ENCODE data around the gene ASS1.
"Not testable (repeated sequence)": the region's sequence is repeated elsewhere in the genome, so short reads cannot be mapped to it uniquely, and the experiment has no call there.

Gene ASS1

DNA sequence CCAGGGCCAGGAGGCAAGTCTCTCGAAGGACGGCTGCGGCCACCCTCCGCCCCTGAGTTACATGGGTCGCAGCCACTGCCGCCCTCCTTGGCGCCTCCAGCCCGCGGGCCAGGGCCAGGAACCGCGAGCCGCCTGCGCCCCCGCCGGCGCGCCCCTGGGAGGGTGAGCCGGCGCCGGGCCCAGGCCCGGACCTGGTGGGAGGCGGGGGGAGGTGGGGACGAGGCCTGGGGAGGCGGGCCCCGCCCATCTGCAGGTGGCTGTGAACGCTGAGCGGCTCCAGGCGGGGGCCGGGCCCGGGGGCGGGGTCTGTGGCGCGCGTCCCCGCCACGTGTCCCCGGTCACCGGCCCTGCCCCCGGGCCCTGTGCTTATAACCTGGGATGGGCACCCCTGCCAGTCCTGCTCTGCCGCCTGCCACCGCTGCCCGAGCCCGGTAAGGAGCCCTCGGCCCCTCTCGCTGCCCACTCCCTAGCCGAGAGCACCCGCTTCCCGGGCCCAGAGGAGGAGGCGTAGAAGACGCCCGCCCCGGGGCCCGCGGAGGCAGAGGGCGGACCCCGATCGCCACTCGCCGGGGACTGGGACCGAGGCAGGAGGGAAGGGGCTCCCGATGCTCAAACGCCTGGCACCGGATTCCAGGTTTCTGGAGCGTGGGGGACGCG is at the start of gene ASS1:
TSS of gene ASS1 (plus strand) at position 397 of the 657 bp plus-strand sequence. CDS start 7,268 bp downstream, outside the sequence.
- DNase-seq (ENCODE audit: low read depth in 2 of 2), result peak; percentile 22 to 31

DNA sequence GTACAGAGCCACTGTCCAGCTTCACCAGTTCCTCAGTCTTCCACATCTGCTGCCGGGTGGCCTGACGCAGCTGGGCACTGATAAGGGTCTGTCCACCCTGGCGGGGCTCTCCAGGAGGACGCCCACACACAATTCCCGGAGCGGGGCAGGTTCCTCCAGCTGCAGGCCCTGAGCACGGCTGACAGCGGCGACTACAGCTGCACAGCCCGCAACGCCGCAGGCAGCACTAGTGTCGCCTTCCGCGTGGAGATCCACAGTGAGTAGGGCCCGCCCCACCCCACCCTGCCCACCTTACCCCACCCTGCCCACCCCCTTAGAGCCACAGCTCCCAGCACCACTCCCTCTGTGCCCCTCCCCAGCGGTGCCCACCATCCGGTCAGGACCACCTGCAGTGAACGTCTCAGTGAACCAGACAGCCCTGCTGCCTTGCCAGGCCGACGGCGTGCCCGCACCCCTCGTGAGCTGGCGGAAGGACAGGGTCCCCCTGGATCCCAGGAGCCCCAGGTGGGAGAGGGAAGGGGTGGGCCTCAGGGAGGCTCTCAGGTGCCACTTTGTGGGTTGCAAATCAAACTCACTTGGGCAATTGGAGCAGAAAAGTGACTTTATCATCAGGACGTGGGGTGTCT is 48.8 kb upstream of the ASS1 start:
- DNase-seq (ENCODE audit: low read depth in 2 of 2), result no peak

DNA sequence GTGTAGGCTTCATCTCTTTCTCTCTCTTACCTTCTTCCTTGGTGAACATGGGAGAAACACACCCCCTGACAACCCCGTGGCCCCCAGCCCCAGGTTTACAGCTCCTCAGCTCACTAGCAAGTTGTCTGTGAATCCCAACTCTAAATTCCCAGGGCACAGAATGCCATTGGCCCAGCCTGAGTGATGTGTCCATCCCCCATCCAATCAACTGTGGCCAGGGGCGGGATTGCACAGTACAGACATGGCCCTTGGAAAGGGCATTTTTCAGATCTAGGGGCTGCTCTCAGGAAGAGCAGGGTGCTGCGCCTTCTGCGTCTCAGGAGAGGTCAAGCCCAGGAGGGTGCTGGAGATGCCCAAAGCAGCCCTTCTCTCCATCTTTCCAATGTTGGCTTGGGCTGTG is 48.2 kb upstream of the ASS1 start:
- DNase-seq (ENCODE audit: low read depth in 2 of 2), result no peak

DNA sequence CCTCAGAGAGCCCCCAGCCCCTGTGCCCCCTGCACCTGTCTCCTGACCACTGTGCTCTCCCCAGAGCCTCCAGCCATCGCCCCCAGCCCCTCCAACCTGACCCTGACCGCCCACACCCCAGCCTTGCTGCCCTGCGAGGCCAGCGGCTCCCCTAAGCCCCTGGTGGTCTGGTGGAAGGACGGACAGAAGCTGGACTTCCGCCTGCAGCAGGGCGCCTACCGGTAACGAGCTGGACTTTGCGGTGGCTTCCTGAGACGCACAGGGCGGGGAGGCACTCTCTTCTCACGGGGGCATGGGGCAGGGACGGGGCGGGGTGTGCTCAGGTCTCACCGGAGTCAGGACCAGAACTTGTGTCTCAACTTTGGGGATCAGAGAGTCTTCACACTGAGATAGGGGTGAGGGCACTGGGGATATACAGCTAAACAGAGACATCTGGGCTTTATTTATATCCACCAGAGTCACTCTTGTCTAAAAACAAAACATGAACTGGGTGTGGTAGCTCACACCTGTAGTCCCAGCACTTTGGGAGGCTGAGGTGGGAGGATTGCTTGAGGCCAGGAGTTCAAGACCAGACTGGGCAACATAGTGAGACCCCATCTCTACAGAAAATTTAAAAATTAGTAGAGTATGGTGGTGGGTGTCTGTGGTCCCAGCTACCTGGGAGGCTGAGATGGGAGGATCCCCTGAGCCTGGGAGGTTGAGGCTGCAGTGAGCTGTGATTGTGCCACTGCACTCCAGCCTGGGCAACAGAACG is 46.1 kb upstream of the ASS1 start:
- no peak for DNase-seq (ENCODE audit: low read depth in 2 of 2)

DNA sequence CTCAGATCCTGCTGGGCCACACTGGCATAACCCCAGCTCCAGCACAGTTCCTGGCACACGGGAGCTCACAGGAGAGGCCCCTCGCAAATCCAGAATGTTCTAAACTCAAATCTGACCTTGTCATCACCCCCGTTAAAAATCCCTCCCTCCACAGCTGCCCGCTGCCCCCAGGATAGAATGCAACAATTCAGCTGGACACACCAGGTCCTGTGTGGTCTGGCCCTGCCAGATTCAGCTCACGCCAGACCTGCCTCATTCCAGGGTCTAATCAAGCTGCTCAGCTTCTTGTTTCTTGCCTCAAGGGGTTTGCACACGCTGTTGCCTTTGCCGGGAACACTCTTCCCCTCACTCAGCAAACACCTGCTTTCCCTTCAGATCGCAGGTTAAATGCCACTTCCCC is 45.0 kb upstream of the ASS1 start:
- no peak for DNase-seq (ENCODE audit: low read depth in 2 of 2)

DNA sequence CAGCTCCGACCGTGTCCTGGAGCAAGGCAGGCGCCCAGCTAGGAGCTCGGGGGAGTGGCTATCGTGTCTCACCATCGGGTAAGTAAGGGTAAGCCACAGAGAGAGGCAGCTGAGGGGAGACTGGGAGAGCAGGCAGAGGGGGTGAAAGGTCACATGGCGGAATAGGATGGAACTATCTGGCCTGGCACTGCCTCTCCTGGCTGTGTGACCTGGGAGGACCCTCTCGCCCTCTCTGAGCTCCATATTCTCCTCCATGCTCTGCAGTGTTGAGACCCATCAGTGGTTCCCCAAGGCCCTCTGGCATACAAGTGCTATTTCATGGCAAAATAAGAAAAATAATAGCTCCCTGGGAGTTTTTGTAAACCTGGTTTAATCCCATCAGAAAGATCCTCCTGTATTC is 43.9 kb upstream of the ASS1 start:
- DNase-seq (ENCODE audit: low read depth in 2 of 2), result no peak

DNA sequence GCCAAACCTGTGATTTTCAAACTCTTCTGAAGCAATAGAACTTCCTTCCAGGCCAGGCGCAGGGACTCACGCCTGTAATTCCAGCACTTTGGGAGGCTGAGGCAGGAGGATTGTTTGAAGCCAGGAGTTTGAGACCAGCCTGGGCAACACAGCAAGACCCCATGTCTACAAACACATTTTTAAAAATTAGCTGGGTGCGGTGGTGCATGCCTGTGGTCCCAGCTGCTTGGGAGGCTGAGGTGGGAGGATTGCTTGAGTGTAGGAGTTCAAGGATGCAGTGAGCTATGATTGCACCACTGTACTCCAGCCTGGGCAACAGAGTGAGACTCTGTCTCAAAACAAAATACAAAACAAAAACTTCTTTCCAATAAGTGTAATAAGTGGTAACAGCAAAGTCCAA is 43.0 kb upstream of the ASS1 start:
- not testable (repeated sequence) for DNase-seq (ENCODE audit: low read depth in 2 of 2)

DNA sequence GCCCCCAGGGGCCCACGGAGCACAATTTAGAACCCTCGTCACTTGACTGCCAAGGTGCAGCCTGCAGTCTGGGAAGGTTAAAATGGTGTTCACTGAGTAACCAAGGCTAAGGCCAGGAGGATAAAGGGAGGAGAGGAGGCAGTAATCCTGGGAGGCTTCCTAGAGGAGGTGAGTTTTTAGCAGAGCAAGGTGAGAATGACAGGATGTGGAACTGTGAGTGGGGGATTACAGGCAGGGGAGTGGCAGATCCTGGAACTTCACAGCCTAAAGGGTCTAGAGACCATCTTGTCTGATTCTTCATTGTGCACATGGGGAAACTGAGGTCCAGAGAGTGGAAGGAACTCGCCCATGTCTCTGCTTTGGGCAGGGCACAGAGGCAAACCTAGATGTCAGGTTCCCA is 42.5 kb upstream of the ASS1 start:
- no peak for DNase-seq (ENCODE audit: low read depth in 2 of 2)

DNA sequence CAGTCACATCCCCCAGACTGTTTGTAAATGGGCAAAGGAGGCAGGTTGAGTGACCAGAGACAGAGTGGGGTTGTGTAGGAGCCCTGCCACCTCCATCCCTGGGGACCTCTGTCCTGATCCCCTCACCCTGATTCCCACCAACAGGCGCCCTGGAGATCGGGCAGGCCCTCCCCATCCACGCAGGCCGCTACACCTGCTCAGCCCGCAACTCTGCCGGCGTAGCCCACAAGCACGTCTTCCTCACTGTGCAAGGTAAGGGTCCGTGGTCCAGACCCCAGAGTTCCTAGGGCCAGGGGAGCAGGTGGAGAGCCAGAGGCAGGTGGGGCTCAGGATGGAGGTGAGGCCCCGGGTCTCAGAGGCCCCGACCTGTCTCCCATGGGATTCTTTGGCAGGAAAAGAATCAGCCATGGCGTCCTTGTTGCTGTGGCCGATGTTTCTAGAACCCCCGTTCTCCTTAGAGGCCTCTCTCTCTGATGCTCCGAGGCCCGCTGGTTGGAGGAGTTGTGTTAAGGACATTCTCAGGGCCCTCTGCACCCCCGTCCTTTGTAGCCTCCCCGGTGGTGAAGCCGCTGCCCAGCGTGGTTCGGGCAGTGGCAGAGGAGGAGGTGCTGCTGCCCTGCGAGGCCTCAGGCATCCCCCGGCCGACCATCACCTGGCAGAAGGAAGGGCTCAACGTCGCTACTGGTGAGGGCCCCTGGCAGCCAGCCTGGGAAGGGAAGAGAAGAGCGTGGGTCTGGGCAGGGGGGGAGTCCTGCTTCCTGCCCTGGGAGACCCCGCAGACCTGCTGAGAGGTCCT is 41.9 kb upstream of the ASS1 start:
- DNase-seq (ENCODE audit: low read depth in 2 of 2), result no peak

DNA sequence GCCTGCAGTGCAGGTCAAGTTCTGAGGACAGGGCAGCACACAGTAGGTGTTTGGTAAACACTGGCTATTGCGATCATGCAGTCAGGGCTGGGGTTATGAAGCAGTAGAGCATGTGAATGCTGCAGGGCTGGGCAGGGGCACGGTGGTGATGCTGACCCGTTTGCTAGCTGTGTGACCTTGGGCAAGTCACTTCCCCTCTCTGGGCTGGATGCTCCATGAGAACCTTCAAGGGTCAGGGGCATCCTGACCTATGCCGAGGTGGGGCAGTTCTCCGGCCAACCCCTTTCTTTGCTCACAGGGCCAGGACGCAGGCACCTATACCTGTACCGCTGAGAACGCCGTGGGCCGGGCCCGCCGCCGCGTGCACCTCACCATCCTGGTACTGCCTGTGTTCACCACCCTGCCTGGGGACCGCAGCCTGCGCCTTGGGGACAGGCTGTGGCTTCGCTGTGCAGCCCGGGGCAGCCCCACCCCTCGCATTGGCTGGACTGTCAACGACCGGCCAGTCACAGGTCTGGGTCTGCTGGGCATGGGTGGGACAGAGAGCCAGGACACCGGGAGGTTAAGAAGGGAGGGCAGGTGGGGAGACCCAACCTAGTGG is 39.0 kb upstream of the ASS1 start:
- DNase-seq (ENCODE audit: low read depth in 2 of 2), result no peak

DNA sequence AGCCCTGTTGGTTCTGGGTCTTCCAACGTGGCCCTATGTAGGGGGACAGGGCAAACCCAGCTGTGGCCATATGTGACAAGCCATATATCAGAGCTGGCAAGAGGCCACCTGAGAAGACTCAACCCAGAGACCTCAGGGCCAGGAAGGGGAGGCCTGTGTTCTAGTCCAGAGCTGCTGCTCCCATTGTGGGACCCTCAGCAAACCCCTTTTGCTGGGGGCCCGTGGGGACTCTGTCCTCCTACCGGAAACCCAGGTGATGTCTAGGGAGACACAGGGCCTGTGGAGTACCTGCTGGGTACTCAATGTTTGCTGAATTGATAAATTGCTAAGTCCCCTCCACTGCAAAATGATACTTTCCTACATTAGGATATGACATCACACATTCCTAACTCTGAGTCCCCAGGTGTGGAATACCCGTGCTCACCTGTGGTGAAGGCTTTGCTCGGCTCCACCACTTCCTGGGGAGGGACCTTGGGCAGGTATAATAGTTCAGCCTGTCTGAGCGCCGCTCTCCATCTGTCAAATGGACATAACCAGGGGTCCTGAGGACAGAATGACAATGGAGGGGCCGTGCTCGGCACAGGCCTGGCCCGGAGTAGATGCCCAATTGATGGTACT is 38.4 kb upstream of the ASS1 start:
- DNase-seq (ENCODE audit: low read depth in 2 of 2), result no peak

DNA sequence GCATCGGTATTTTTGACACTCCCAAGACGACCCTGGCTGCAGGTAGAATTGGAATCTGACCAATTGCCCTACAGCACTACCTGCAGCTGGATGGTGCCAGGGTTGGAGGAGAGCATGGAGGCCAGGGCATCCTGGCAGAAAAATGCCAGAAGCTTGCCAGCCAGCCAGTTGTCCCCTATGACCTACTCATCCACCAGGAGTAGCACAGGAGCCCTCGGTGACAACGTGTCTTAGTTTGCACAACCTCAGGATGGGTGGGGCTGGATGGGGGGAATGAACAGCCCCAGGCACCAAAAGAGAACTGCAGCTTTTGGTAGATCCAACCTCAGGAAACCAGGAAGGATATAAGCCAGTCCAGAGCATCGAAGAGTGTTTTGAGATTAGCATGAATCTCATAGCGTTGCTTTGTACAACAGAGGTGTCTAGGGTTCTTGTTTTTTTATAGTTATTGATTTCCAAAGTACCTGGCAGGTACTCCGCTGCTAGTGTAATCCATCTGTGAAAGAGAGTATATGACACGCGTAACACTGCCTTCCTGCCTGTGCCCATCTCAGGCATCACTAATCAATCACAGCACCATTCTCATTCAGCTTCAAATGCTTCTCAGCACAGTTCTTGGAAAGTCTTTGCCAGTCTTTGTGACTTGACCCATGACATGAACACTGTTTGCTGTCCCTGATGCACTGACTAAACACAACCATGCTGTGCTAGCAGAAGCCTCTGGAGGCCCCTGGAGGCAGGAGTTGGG is 36.7 kb upstream of the ASS1 start:
- no peak for DNase-seq (ENCODE audit: low read depth in 2 of 2)

DNA sequence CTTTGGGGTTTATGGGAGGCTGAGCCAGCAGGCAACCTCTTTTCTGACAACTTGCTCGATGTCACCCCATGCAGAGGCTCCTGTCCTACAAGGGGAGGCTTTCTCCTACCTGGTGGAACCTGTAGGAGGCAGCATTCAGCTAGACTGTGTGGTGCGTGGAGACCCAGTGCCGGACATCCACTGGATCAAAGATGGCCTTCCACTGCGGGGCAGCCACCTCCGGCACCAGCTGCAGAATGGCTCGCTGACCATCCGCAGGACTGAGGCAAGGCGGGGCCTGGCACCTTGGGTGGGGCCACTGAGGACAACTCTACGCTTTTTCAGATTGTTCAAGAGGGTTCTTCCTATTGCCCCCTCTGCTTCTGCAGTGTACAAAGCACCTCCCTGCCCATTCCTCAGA is 36.1 kb upstream of the ASS1 start:
- no peak for DNase-seq (ENCODE audit: low read depth in 2 of 2)

DNA sequence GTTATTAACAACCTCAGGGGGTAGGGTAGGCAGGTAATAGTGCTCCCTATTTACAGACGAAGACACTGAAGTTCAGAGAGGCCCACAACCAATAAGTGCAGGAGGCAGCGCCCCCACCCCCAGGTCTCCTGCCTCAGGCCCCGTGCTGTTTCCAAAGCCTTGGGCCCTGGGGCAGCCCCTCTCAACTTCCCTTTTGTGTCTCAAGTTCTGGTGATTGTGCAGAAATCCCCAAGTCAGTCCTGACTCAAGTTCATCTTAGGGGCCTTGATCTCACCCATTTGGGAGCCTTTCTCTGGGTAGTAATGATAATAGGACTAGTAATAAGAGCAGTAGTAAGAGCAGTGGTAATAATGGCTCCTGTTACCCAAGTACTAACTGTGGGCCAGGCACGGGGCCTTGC is 35.5 kb upstream of the ASS1 start:
- DNase-seq (ENCODE audit: low read depth in 2 of 2), result no peak

DNA sequence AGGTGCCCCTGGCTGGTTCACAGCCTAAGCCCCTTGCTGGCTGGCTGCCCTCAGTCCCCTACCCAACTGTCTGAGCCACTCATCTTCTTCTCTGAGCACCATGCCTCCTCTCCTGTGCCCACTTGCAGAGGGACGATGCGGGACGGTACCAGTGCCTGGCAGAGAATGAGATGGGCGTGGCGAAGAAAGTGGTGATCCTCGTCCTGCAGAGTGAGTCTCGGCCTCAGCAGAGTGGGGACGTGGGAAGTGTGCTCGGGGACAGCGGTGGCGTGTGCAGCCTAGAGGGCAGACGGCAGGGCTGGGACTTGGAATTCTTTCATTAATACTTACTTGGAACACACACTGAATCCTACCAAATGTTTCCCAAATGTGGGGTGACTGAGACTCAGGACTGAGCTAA is 34.3 kb upstream of the ASS1 start:
- DNase-seq (ENCODE audit: low read depth in 2 of 2), result no peak

DNA sequence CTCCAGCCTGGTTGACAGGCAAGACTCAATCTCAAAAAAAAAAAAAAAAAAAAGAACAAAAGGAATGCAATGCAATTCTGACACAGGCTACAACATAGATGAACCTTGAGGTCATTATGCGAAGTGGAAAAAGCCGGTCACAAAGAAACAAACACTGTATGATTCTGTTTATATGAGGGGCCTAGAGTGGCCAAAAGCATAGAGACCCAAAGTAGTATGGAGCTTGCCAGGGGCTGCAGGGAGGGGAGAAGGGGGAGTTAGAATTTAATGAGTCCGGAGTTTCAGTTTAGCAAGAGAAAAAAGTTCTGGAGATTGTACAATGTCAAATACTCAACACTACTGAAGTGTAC is 33.2 kb upstream of the ASS1 start:
- no peak for DNase-seq (ENCODE audit: low read depth in 2 of 2)

DNA sequence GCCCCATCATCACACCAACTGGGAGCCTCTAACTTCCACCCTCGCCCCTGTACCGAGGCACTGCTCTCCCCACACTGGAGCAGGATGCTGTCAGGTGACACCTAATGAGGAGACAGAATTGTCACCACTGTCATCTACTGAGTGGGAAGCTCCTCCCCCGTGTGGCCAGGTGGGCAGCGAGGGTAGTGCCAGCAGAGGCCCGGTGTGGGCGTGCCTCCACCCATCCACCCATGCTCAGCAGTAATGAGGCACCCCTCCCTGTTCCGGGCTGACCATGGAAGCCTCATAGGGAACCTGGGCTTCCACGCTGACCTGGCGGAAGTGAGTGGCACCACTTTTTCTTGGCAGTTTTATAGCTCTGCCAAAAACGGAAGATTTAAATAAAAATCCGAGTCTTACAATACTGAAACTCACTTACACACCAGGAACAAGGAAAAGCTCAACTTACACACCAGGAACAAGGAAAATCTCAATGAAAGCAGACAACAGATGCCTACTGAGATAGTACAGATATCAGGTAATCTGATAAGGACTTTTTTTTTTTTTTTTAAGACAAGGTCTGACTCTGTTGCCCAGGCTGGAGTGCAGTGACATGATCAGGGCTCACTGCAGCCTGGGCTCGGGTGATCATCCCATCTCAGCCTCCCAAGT is 30.6 kb upstream of the ASS1 start:
- DNase-seq (ENCODE audit: low read depth in 2 of 2), result no peak

DNA sequence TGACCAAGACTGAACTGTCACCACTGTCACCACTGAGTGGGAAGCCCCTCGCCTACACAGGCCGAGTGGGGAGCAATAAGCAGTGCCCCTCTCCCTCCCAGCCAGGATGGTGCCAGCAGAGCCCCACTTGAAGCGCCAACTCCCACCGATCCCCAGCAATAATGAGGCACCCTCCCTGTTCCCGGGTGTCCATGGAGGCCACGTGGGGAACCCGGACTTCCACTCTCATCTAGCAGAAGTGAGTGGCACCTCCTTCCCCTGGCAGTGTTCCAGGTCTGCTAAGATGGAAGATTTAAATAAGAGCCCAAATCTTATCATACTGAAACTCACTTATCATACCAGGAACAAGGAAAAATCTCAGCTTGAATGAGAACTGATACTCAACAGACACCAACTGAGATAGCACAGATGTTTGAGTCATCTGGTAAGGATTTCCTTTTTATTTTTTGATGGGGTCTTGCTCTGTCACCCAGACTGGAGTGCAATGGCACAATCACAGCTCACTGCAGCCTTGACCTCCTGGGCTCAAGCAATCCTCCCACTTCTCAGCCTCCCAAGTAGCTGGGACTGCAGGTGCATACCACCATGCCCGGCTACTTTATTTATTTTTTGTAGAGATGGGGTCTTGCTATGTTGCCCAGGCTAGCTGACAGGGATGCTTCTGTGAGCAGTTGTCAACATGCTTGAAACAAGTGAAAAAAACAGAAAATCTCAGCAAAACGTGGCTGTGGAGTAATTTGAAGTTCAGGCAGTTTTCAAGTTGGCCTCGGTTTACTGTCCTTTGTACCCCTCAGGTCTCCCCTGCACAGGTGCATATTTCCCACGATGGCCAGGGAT is 29.6 kb upstream of the ASS1 start:
- no peak for DNase-seq (ENCODE audit: low read depth in 2 of 2)

DNA sequence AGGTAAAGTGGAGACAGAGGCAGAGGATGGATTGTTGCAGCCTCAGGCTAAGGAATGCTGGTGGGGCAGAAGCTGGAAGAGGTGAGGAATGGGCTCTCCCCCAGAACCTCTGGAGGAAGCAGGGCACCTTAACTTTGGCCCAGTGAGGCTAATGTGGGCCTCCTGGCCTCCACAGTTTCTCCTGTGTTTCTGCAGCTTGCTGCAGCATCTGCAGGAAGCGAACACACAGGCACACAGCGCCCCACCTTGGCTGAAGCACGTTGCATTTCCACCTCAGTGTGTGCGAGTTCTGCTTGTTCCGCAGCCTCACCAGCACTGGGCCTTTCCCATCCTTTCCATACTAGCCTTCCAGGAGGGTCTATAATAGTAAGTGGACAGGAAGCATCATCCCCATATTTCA is 27.2 kb upstream of the ASS1 start:
- DNase-seq (ENCODE audit: low read depth in 2 of 2), result no peak
